Subcutaneous adipose tissue (tissue), 4 donors: ENCODE results near the gene PRR20C. TPM values are rescaled to one million over a fixed set of nuclear protein-coding genes. Genes with fewer than 3 reads are reported as not detected.
"Not testable (repeated sequence)": the region's sequence is repeated elsewhere in the genome, so short reads cannot be mapped to it uniquely, and the experiment has no call there.

Experiments
- CTCF ChIP-seq: fragments of 450-650 bp; IDR thresholded peaks from one replicate; pipeline ENCODE4 v1.5.1; 2016; ENCODE audit warnings: low read depth, mild to moderate bottlenecking, control low read depth, antibody characterized with exemption, moderate library complexity
- total RNA-seq, 4 donors: library from RNA; depleted of rRNA; stranded (reverse); fragments of >200 nt; gene quantifications; one replicate each; pipeline ENCODE4 v1.1.0, GENCODE V29; 2016

Gene PRR20C
- not detected for total RNA-seq

- not testable (repeated sequence) for TF ChIP-seq CTCF
Measured at GRCh38 chr13:57153761-57154160, at the start of gene PRR20C. Gene PRR20C, plus strand, starts transcription at chr13:57154061. Its CDS starts 387 bp downstream, at chr13:57154448.

- TF ChIP-seq CTCF = no peak
Measured at GRCh38 chr13:57114945-57115344, 38.9 kb upstream of the PRR20C start.

- no peak for TF ChIP-seq CTCF
Measured at GRCh38 chr13:57123681-57124080, 30.2 kb upstream of the PRR20C start.

DNA sequence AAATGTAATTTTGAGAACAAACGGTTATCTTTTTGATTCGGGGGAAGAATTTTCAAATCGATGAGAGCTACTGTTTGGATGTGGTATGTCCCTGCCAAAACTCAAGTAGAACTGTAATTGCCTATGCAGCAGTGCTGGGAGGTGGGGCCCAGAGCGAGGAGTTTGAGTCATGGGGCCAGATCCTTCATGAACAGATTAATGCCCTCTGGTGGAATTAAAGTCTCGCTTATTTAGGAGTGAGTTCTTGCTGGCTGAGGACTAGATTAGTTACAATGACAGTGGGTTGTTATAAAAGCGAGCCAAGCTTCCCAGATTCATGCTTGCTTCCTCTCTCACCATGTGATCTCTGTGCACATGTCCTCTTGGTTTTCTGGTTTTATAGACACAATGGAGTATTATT lies 25.0 kb upstream of the PRR20C start:
- TF ChIP-seq CTCF = no peak

GRCh38 chr13:57136093-57136492 lies 17.8 kb upstream of the PRR20C start:
- TF ChIP-seq CTCF = no peak

- TF ChIP-seq CTCF = no peak
Measured at GRCh38 chr13:57137585-57137984, 16.3 kb upstream of the PRR20C start.

- TF ChIP-seq CTCF = no peak
Measured at GRCh38 chr13:57138988-57139387, 14.9 kb upstream of the PRR20C start.
